AG10803 (cell line): ENCODE data around the gene AFF3.

Experiments
- DNase-seq: peaks from one replicate; pipeline ENCODE4 v3.0.0; 2010; ENCODE audit warnings: low read depth
- H3K4me3 ChIP-seq: 2 replicates; pipeline ENCODE4 v1.5.1; 2011; ENCODE audit warnings: mild to moderate bottlenecking, low read length, control low read depth
- CTCF ChIP-seq: conservative IDR thresholded peaks from 2 replicates; pipeline ENCODE4 v1.5.1; 2011; ENCODE audit warnings: mild to moderate bottlenecking, low read length, control low read depth, inconsistent platforms

AFF3 gene

GRCh38 chr2:100052650-100053049 lies 89.7 kb downstream of the AFF3 start:
- no peak overlapping the region for H3K4me3 ChIP-seq
- TF ChIP-seq CTCF: no peak
- no peak for DNase-seq

DNA sequence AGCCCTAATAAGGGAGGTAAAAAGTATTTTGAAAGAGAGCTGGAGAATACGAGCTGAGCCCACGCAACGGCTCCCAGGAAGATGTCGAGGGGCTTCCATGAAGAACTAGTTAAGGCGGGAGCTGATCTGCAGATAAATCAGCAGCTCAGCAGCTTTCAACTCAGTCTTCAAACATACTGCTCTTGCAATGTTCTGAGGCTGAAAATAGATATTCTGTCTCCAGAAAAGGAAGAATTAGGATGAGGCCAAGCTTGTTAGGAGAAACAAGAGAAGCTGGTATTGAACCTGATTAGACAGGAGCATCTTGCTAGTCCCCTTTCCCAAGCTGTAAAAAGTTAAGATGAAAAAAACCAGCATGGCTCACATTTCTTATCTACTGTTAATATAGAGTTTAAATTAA lies 91.1 kb downstream of the AFF3 start:
- H3K4me3 ChIP-seq: no peak overlapping the region
- TF ChIP-seq CTCF: no peak
- DNase-seq: no peak

- no peak overlapping the region for H3K4me3 ChIP-seq
- no peak for DNase-seq
Measured at GRCh38 chr2:100050685-100051084, 91.7 kb downstream of the AFF3 start.

DNA sequence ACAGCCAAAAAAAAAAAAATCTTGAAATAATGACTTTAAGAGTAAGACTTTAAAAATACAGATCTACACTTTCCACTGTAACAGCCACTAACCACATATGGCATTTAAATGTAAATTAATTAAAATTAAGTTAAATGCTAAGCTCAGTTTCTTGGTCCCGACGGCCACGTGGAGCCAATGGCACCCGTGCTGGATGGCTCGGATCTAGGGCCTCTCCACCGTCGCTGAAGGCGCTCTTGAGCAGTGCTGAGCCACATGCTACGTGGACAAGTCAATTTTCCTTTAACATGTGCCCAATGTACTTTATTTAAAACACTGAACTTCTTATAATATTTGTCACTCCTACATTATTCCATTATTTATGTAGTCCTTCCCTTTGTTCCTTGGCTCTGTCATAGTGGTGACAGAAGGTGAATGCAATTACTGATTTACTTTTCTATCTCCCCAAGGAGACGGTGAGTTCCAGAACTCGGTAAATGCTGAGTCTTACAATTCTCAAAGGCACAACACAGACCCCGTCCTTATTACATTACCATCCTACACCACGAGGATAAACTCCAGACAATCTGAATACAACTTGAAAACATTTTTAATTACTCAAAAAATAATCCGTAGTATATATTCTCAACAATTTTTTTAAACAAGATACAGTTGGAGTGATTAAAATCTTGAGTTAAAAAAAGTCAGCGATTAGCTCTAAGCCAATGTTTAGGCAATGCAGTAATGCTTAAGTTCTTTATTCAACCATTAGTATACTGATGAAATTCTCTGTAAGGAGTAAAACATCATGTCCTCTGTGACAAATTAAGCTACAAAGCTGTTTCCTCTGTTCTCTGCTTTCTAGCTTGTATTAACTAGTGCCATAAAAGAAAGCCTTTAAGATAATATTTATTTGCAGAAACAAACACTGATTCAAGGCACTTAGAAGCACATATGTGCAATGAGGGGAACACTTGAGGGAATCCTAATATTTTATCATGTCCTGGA lies 95.1 kb downstream of the AFF3 start:
- no peak for DNase-seq
- H3K4me3 ChIP-seq: no peak overlapping the region
- TF ChIP-seq CTCF: no peak

More at GRCh38 chr2:100050685-100051084, 91.7 kb downstream of the AFF3 start:
- no peak for TF ChIP-seq CTCF

DNA sequence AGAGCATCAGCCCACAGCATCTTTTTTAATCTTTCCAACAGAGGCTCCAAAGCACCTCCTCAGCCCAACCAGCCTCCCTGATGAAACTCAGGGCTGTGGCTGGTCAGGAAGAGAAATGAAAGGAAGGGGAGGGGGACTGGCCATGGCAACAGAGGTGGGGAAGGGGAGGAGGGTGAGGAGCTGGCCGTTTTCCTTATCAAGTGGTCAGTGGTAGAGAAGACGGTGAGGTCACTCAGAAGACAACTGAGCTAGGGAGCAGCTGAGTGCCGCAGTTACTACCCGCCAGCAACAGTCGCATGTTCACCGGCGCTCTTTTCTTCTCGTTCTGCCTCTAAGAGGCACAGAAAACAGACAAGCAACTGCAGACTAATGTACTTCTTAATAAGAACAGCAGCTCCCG lies 97.4 kb downstream of the AFF3 start:
- no peak for TF ChIP-seq CTCF
- DNase-seq: no peak

GRCh38 chr2:100043891-100044255 lies 98.5 kb downstream of the AFF3 start:
- DNase-seq: no peak
- no peak overlapping the region for H3K4me3 ChIP-seq
- TF ChIP-seq CTCF: no peak

More for the DNA sequence above, 97.4 kb downstream of the AFF3 start:
- no peak overlapping the region for H3K4me3 ChIP-seq

DNA sequence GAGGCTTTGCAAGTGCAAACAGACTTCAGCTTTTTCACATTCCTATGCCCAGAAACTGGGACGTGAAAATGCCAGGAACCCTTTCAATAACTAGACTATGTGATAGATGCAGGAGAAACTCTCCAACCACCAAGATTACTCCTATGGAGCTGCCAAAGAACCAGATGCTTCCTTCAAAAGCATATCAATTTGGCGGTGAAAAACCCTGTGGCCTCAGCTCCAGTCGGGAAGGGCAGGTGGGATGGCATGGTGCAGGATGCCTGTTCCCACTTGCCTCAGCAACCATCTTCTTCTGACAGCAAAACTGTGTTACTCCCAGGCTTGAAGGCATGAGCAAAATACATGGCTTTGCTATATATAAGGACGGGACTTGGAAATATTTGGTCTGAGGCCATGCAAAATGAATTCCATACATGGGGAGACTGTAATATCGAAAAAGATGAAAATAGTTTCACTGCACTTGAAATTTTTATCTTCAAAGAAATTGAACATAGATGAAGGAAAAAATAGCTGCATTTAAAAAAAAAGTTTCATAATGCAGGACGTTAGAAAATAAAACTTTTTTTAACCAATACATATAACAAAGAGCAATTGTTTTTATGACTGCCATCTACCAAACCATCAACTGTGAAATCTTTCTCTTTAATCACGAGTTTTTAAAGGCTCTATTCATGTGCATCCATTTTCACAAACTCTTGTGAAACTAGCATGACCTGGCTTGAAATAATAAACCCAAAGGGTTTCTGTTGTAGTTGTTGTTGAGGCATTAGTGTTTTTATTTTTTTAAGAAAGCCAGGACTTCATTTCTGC lies 99.1 kb downstream of the AFF3 start:
- H3K4me3 ChIP-seq: no peak overlapping the region
- DNase-seq: no peak
- TF ChIP-seq CTCF: no peak
